ENCODE data around the gene KIF5A.

KIF5A gene

DNA sequence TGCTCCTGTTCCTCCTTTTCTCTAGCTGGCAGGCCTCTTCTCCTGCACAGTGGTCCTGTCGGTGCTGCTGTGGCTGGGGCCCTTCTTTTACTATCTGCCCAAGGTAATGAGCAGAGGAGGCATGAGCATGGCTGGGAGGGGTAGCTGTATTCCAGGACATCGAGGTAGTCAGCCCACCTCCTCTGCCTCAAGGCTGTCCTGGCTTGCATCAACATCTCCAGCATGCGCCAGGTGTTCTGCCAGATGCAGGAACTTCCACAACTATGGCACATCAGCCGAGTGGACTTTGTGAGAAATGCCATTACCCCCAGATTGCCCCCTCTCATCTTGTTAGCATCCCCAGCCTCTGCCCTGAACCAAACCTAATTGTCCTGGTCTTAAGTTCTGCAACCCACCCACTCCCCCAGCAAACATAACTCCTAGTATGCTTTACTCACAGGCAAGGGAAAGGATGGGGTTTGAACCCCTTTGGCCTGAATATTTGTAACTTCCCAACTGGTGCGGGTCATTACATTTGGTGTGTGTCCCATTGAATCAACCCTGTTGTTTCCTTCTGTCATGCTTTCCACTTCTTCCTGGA is 74.1 kb downstream of the KIF5A start:
- H3K9ac ChIP-seq (ENCODE audit: low read depth, low read length, poor library complexity): no peak overlapping the region
- H2BK12ac ChIP-seq (ENCODE audit: low read length): no peak overlapping the region
- H3K36me3 ChIP-seq (replicated peaks in 1 of 2; ENCODE audit: control insufficient read depth in 2 of 2, insufficient read depth in 2 of 2, low read length in 2 of 2): peaks cover 0 to 43% of the 10 kb centered on the region in 2 donors
- no peak overlapping the region for H4K91ac ChIP-seq (ENCODE audit: low read depth, low read length, poor library complexity)
- H3K4me3 ChIP-seq (ENCODE audit: low read length in 2 of 2): no peak overlapping the region
- H3K14ac ChIP-seq (ENCODE audit: low read length): no peak overlapping the region
- H2BK120ac ChIP-seq (ENCODE audit: low read depth, low read length): no peak overlapping the region
- no peak overlapping the region for H3K18ac ChIP-seq (ENCODE audit: low read length)
- no peak overlapping the region for H2AFZ ChIP-seq (ENCODE audit: low read length)
- no peak for DNase-seq (ENCODE audit: low spot score)
- H3K27me3 ChIP-seq (ENCODE audit: control insufficient read depth in 3 of 3, insufficient read depth in 3 of 3, low read depth in 1 of 3, low read length in 3 of 3): peaks cover 0 to 97% (median 54%) of the 10 kb centered on the region in 3 experiments
- no peak overlapping the region for H4K8ac ChIP-seq (ENCODE audit: low read depth, low read length)
- H3K4me2 ChIP-seq (ENCODE audit: insufficient read depth, low read length, poor library complexity, severe bottlenecking): no peak overlapping the region
- H3K79me1 ChIP-seq (ENCODE audit: low read depth, low read length): peaks cover 1% of the 10 kb centered on the region
- peaks cover 1 to 13% of the 10 kb centered on the region in 2 donors for H3K4me1 ChIP-seq (ENCODE audit: control insufficient read depth in 2 of 2, insufficient read depth in 1 of 2, low read depth in 1 of 2, low read length in 2 of 2)
- H3K27ac ChIP-seq (replicated peaks; ENCODE audit: low read length): no peak overlapping the region
- H2BK15ac ChIP-seq (ENCODE audit: low read length): no peak overlapping the region
- H2BK5ac ChIP-seq (ENCODE audit: low read length): no peak overlapping the region
- H3K4ac ChIP-seq (ENCODE audit: low read length): no peak overlapping the region
- H3K9me3 ChIP-seq (replicated peaks in 1 of 2; ENCODE audit: control insufficient read depth in 2 of 2, insufficient read depth in 1 of 2, low read depth in 1 of 2, low read length in 2 of 2): peaks cover 0 to 2% of the 10 kb centered on the region in 2 donors
- H3K23ac ChIP-seq (ENCODE audit: low read depth, low read length, poor library complexity): no peak overlapping the region
- no peak overlapping the region for H2AK5ac ChIP-seq (ENCODE audit: low read depth, low read length)
- WGBS, 2 donors (ENCODE audit: extremely low coverage in 2 of 2, insufficient read length in 2 of 2, insufficient replicate concordance in 1 of 2): no CpG with 5 or more reads among the region's 5 CpGs

DNA sequence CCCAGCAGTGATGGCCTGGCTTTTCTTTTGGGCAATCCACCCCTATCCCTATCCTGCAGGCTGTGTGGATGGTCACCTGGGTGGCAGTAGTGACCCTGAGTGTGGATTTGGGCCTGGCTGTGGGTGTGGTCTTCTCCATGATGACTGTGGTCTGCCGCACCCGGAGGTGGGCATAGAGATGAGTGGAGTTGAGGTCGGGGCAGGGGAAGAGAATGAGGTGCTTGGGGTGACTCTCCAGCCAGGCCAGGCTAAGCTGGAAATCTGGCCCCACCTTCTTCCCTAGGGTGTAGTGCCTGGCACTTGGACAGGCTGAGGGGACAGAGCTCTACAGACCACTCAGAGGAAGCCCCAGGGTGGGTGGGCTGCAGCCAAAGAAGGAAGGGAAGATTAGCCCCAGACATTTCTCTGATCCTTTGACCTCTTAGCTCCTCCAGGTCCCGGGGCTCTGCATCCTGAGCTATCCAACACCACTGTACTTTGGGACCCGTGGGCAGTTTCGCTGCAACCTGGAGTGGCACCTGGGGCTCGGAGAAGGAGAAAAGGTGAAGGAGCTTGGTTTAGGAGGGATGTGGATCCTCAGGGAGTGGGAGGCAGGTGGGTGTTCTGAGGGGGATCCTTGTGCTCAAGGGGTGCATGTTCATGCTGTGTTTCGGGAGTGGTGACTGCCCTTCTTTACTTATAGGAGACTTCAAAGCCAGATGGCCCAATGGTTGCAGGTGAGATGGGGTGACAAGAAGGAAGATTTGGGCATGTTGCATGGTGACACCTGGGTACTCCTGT is 74.8 kb downstream of the KIF5A start:
- no peak overlapping the region for H3K27ac ChIP-seq (replicated peaks; ENCODE audit: low read length)
- H3K4me1 ChIP-seq (ENCODE audit: control insufficient read depth in 2 of 2, insufficient read depth in 1 of 2, low read depth in 1 of 2, low read length in 2 of 2): peaks cover 1 to 13% of the 10 kb centered on the region in 2 donors
- peak overlapping the region; percentile 16 for H2AK5ac ChIP-seq (ENCODE audit: low read depth, low read length)
- peaks cover 0 to 96% (median 53%) of the 10 kb centered on the region in 3 experiments for H3K27me3 ChIP-seq (ENCODE audit: control insufficient read depth in 3 of 3, insufficient read depth in 3 of 3, low read depth in 1 of 3, low read length in 3 of 3)
- no peak overlapping the region for H2BK5ac ChIP-seq (ENCODE audit: low read length)
- H3K23ac ChIP-seq (ENCODE audit: low read depth, low read length, poor library complexity): no peak overlapping the region
- no peak overlapping the region for H3K4ac ChIP-seq (ENCODE audit: low read length)
- H2AFZ ChIP-seq (ENCODE audit: low read length): no peak overlapping the region
- H3K14ac ChIP-seq (ENCODE audit: low read length): no peak overlapping the region
- peaks cover 1% of the 10 kb centered on the region for H3K79me1 ChIP-seq (ENCODE audit: low read depth, low read length)
- H3K9me3 ChIP-seq (replicated peaks in 1 of 2; ENCODE audit: control insufficient read depth in 2 of 2, insufficient read depth in 1 of 2, low read depth in 1 of 2, low read length in 2 of 2): peaks cover 0 to 3% of the 10 kb centered on the region in 2 donors
- no peak for DNase-seq (ENCODE audit: low spot score)
- no peak overlapping the region for H3K4me2 ChIP-seq (ENCODE audit: insufficient read depth, low read length, poor library complexity, severe bottlenecking)
- H3K9ac ChIP-seq (ENCODE audit: low read depth, low read length, poor library complexity): no peak overlapping the region
- H4K91ac ChIP-seq (ENCODE audit: low read depth, low read length, poor library complexity): no peak overlapping the region
- H2BK12ac ChIP-seq (ENCODE audit: low read length): no peak overlapping the region
- H2BK15ac ChIP-seq (ENCODE audit: low read length): no peak overlapping the region
- H3K4me3 ChIP-seq (ENCODE audit: low read length in 2 of 2): no peak overlapping the region
- no peak overlapping the region for H2BK120ac ChIP-seq (ENCODE audit: low read depth, low read length)
- peaks cover 0 to 50% of the 10 kb centered on the region in 2 donors for H3K36me3 ChIP-seq (replicated peaks in 1 of 2; ENCODE audit: control insufficient read depth in 2 of 2, insufficient read depth in 2 of 2, low read length in 2 of 2)
- WGBS, 2 donors (ENCODE audit: extremely low coverage in 2 of 2, insufficient read length in 2 of 2, insufficient replicate concordance in 1 of 2): no CpG with 5 or more reads among the region's 8 CpGs
- H3K18ac ChIP-seq (ENCODE audit: low read length): peak overlapping the region; percentile 39
- no peak overlapping the region for H4K8ac ChIP-seq (ENCODE audit: low read depth, low read length)

DNA sequence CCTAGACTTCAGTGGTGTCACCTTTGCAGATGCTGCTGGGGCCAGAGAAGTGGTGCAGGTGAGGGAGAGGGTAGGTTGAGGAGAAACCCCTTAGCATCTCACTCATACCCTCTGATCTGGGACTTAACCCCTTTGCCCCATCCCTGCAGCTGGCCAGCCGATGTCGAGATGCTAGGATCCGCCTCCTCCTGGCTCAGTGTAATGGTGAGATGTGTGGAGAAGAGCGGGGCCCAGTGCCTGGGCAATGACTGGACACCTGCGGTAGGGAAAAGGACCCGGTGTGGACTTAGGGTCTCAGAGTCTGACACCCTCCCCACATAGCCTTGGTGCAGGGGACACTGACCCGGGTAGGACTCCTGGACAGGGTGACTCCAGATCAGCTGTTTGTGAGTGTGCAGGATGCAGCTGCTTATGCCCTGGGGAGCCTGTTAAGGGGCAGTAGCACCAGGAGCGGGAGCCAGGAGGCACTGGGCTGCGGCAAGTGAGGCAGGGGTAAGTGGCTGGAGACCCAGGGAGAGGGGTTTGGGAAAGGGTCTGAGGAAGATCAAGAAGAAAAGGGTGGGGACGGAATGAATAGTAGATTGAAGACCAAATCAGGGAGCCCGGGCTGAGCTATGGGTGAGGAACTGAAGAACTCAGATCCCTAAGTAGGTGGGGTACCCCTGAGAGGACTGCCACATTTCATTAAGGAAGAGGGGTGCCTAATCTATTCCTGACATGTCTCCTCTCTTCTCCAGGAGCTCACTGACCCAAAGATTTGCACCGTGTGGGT is 75.6 kb downstream of the KIF5A start:
- H3K4ac ChIP-seq (ENCODE audit: low read length): no peak overlapping the region
- H3K9me3 ChIP-seq (replicated peaks in 1 of 2; ENCODE audit: control insufficient read depth in 2 of 2, insufficient read depth in 1 of 2, low read depth in 1 of 2, low read length in 2 of 2): peaks cover 0 to 3% of the 10 kb centered on the region in 2 donors
- H3K18ac ChIP-seq (ENCODE audit: low read length): no peak overlapping the region
- H3K4me1 ChIP-seq (ENCODE audit: control insufficient read depth in 2 of 2, insufficient read depth in 1 of 2, low read depth in 1 of 2, low read length in 2 of 2): peaks cover 1 to 13% of the 10 kb centered on the region in 2 donors
- H3K14ac ChIP-seq (ENCODE audit: low read length): no peak overlapping the region
- no peak overlapping the region for H4K91ac ChIP-seq (ENCODE audit: low read depth, low read length, poor library complexity)
- no CpG with 5 or more reads among the region's 12 CpGs for WGBS, 2 donors (ENCODE audit: extremely low coverage in 2 of 2, insufficient read length in 2 of 2, insufficient replicate concordance in 1 of 2)
- H2BK5ac ChIP-seq (ENCODE audit: low read length): no peak overlapping the region
- H3K4me3 ChIP-seq (ENCODE audit: low read length in 2 of 2): no peak overlapping the region
- peak overlapping the region; percentile 16 for H2AK5ac ChIP-seq (ENCODE audit: low read depth, low read length)
- H3K36me3 ChIP-seq (replicated peaks in 1 of 2; ENCODE audit: control insufficient read depth in 2 of 2, insufficient read depth in 2 of 2, low read length in 2 of 2): peaks cover 0 to 58% of the 10 kb centered on the region in 2 donors
- no peak overlapping the region for H3K27ac ChIP-seq (replicated peaks; ENCODE audit: low read length)
- no peak overlapping the region for H4K8ac ChIP-seq (ENCODE audit: low read depth, low read length)
- H2BK15ac ChIP-seq (ENCODE audit: low read length): no peak overlapping the region
- H3K9ac ChIP-seq (ENCODE audit: low read depth, low read length, poor library complexity): peak overlapping the region; percentile 14
- H2BK120ac ChIP-seq (ENCODE audit: low read depth, low read length): no peak overlapping the region
- no peak for DNase-seq (ENCODE audit: low spot score)
- H3K23ac ChIP-seq (ENCODE audit: low read depth, low read length, poor library complexity): no peak overlapping the region
- H3K27me3 ChIP-seq (ENCODE audit: control insufficient read depth in 3 of 3, insufficient read depth in 3 of 3, low read depth in 1 of 3, low read length in 3 of 3): peaks cover 0 to 96% (median 45%) of the 10 kb centered on the region in 3 experiments
- H3K79me1 ChIP-seq (ENCODE audit: low read depth, low read length): peaks cover 1% of the 10 kb centered on the region
- H3K4me2 ChIP-seq (ENCODE audit: insufficient read depth, low read length, poor library complexity, severe bottlenecking): no peak overlapping the region
- H2AFZ ChIP-seq (ENCODE audit: low read length): no peak overlapping the region
- H2BK12ac ChIP-seq (ENCODE audit: low read length): no peak overlapping the region

Data from neuronal stem cell (in vitro differentiated cells).